ENCODE data around the gene HBQ1.
"Not testable (repeated sequence)": the region's sequence is repeated elsewhere in the genome, so short reads cannot be mapped to it uniquely, and the experiment has no call there.

HBQ1 gene

DNA sequence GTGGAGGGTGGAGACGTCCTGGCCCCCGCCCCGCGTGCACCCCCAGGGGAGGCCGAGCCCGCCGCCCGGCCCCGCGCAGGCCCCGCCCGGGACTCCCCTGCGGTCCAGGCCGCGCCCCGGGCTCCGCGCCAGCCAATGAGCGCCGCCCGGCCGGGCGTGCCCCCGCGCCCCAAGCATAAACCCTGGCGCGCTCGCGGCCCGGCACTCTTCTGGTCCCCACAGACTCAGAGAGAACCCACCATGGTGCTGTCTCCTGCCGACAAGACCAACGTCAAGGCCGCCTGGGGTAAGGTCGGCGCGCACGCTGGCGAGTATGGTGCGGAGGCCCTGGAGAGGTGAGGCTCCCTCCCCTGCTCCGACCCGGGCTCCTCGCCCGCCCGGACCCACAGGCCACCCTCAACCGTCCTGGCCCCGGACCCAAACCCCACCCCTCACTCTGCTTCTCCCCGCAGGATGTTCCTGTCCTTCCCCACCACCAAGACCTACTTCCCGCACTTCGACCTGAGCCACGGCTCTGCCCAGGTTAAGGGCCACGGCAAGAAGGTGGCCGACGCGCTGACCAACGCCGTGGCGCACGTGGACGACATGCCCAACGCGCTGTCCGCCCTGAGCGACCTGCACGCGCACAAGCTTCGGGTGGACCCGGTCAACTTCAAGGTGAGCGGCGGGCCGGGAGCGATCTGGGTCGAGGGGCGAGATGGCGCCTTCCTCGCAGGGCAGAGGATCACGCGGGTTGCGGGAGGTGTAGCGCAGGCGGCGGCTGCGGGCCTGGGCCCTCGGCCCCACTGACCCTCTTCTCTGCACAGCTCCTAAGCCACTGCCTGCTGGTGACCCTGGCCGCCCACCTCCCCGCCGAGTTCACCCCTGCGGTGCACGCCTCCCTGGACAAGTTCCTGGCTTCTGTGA is 3.5 kb upstream of the HBQ1 start, which contains the start of gene HBA1:
Gene HBA1 (plus strand): TSS at position 204 of the 906 bp plus-strand sequence. CDS start 37 bp downstream, at position 241.
- DNase-seq (ENCODE audit: low read depth), result not testable (repeated sequence)

GRCh38 chr16:177394-177822 is 2.9 kb upstream of the HBQ1 start:
- peak; percentile 29 for DNase-seq (ENCODE audit: low read depth)

- no peak for DNase-seq (ENCODE audit: low read depth)
Measured at GRCh38 chr16:177981-178667, 2.1 kb upstream of the HBQ1 start.

DNA sequence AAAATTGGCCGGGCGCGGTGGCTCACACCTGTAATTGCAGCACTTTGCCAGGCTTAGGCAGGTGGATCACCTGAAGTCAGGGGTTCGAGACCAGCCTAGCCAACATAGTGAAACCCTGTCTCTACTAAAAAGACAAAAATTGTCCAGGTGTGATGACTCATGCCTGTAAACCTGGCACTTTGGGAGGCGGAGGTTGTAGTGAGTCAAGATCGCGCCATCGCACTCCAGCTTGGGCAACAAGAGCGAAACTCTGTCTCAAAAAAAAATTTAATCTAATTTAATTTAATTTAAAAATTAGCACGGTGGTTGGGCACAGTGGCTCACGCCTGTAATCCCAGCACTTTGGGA is 1.6 kb upstream of the HBQ1 start:
- no peak for DNase-seq (ENCODE audit: low read depth)

GRCh38 chr16:179211-180092 is 807 bp upstream of the HBQ1 start:
- DNase-seq (ENCODE audit: low read depth), result no peak

DNA sequence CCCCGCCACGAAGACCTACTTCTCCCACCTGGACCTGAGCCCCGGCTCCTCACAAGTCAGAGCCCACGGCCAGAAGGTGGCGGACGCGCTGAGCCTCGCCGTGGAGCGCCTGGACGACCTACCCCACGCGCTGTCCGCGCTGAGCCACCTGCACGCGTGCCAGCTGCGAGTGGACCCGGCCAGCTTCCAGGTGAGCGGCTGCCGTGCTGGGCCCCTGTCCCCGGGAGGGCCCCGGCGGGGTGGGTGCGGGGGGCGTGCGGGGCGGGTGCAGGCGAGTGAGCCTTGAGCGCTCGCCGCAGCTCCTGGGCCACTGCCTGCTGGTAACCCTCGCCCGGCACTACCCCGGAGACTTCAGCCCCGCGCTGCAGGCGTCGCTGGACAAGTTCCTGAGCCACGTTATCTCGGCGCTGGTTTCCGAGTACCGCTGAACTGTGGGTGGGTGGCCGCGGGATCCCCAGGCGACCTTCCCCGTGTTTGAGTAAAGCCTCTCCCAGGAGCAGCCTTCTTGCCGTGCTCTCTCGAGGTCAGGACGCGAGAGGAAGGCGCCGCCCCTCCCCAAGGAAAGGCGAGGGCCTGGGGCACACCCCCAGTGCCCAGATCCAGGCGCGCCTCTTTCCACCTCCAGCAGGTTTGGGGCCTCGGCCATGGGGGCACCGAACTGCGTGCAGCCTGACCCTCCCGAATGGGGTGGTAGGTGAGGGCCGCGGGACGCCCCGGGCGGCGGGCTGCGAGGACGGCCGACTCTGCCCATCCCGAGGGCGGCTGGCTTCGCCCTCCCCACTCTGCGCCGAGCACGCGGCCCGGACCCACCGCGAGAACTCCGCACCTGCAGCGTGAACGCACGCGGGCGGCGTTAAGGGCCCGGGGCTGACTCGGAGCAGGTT is 664 bp downstream of the HBQ1 start:
- peak; percentile 56 for DNase-seq (ENCODE audit: low read depth)

GRCh38 chr16:181565-182021 is 1.3 kb downstream of the HBQ1 start:
- DNase-seq (ENCODE audit: low read depth), result peak; percentile 7

GRCh38 chr16:183005-183404 is 2.7 kb downstream of the HBQ1 start:
- no peak for DNase-seq (ENCODE audit: low read depth)

DNA sequence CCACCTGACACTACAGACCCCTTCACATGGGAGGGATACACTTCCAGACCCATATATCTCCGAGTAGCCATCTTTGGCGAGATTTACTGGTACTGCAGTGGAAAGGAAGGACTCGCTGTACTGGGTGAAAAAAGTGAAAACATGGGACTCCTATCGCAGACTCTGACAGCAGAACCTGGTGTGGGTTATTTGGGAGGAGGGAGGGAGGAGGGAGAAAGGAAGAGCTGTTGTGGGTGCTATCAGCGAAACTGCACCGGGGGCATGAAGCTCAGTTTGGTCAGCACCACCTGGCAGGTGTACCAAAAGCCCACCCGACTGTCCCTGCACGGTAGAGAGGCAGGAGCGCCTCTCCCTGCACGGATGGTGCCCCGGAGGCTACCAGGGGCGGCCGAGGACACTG is 5.0 kb downstream of the HBQ1 start:
- no peak for DNase-seq (ENCODE audit: low read depth)

DNA sequence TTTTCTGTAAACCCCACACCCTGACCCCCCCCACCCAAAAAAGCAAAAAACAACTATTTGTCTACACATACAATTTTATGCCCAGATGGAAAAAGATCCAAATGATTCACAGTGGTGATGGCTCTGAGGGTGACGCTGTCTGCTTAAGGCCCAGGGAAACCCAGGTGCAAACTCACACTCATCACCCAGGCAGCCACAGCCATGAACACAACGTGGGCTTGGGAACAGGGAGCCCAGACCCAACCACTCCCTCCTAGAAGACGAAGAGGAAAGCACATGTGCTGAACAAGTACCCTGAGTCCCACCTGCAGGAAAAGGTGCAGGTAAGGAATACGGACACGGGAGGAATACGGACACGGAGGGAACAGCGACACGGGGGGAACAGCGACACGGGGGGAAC is 5.4 kb downstream of the HBQ1 start:
- no peak for DNase-seq (ENCODE audit: low read depth)

GRCh38 chr16:187330-187729 is 7.1 kb downstream of the HBQ1 start:
- no peak for DNase-seq (ENCODE audit: low read depth)

- DNase-seq (ENCODE audit: low read depth), result no peak
Measured at GRCh38 chr16:188674-189073, 8.4 kb downstream of the HBQ1 start.

DNA sequence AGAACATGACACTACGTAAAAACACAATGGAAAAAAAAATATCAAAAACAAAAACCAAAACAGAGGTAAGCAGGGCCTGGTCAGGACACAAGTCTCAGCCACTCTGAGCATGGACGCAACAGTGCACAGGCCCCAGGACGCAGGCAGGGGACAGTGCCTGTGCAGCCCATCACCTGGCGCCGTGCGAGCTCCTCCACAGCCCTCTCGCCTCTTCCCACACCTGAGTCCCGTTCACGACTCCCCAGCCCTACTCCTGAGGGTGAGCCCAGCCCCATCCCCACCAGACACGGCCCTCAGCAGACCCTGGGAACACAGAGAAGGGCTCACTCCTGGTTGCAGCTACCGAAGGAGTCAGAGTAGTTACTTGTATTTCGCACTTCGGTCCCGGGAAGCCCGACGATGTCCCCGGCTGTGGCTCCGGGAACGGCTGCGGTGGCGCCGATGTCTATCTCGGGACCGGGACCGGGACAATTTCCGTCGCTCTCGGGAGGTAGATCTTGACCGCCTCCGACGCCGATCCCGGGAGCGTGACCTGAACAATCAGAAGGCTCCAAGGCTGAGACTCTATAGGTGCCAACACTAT is 9.4 kb downstream of the HBQ1 start:
- no peak for DNase-seq (ENCODE audit: low read depth)

GRCh38 chr16:191831-192230 is 11.6 kb downstream of the HBQ1 start:
- DNase-seq (ENCODE audit: low read depth), result no peak

DNA sequence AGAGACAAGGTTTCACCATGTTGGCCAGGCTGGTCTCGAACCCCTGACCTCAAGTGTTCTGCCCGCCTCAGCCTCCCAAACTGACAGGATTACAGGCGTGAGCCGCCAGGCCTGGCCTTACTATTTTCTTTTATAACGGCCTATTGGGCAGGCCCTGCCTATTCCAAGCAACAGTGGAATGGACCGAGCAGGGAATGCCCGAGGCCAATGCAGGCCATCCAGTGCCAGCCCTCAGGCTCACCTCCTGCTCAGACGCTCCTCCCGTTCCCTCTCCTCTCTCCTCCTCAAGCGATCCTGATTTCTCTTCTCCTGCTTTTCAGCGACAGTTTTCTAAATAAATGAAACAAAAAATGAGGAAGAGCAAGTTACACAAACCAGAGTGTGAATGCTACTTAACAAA is 12.4 kb downstream of the HBQ1 start:
- no peak for DNase-seq (ENCODE audit: low read depth)

DNA sequence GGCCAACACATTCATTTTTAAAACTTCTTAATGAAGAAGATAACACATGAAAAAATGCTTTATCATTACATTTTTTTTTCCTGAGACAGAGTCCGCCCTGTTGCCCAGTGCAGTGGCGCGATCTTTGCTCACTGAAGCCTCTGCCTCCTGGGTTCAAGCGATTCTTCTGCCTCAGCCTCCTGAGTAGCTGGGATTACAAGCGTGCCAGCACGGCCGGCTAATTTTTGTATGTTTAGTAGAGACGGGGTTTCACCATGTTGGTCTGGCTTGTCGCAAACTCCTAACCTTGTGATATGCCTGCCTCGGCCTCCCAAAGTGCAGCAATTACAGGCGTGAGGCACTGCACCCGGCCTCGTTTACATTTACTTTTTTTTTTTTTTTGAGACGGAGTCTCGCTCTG is 13.2 kb downstream of the HBQ1 start:
- no peak for DNase-seq (ENCODE audit: low read depth)

GRCh38 chr16:194516-194915 is 14.3 kb downstream of the HBQ1 start:
- DNase-seq (ENCODE audit: low read depth), result no peak

DNA sequence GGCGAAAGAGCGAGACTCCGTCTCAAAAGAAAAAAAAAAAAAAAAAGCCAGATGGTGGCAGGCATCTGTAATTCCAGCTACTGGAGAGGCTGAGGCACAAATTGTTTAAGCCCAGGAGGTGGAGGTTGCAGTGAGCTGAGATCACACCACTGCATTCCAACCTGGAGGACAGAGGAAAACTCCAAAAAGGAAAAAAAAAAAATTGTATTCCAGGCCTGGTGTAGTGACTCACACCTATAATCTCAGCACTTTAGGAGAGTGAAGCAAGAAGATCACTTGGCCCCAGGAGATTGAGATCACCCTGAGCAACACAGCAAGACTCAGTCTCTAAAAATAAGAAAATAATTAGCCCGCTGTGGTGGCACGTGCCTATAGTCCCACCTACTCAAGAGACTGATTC is 20.1 kb downstream of the HBQ1 start:
- DNase-seq (ENCODE audit: low read depth), result peak; percentile 76

DNA sequence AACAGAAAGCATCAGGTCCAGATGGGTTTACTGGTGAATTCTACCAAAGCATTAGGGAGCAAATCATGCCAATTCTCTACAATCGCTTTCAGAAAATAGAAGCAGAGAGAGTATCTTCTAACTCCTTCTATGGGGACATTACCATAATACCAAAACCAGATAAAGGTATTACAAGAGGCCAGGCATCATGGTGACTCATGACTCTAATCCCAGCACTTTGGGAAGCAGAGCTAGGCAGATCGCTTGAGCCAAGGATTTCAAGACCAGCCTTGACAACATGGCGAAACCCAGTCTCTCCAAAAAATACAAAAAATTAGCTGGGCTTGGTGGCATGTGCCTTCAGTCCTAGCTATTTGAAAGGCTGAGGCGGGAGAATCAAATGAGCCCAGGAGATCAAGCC is 23.0 kb downstream of the HBQ1 start:
- DNase-seq (ENCODE audit: low read depth), result no peak

GRCh38 chr16:204046-204445 is 23.8 kb downstream of the HBQ1 start:
- not testable (repeated sequence) for DNase-seq (ENCODE audit: low read depth)

GRCh38 chr16:209359-209758 is 29.1 kb downstream of the HBQ1 start:
- not testable (repeated sequence) for DNase-seq (ENCODE audit: low read depth)

All from EH (cell line).